GM06990 (cell line): ENCODE results near the gene NF1.
A peak's percentile ranks its signal among the peaks of the same experiment; 100 is the strongest.

Experiments used
- DNase-seq: peaks from one replicate; pipeline ENCODE4 v3.0.0-alpha.2; 2011; ENCODE audit not compliant: insufficient read length; ENCODE audit errors: extremely low read depth
- H3K27me3 ChIP-seq: replicated peaks from 2 replicates; pipeline ENCODE4 v1.6.0; 2011; ENCODE audit warnings: low read length; ENCODE audit not compliant: control insufficient read depth, insufficient read depth
- H3K36me3 ChIP-seq: 2 replicates; pipeline ENCODE4 v1.5.1; 2011; ENCODE audit warnings: low read length; ENCODE audit not compliant: control insufficient read depth, insufficient read depth
- H3K4me3 ChIP-seq: replicated peaks from 2 replicates; pipeline ENCODE4 v1.5.1; 2011; ENCODE audit warnings: low read depth, mild to moderate bottlenecking, control low read depth, low read length
- TF ChIP-seq, protein P1 (sequence below): IDR thresholded peaks from 2 replicates; pipeline ENCODE4 v1.5.1; 2011; ENCODE audit warnings: low read length, control low read depth, mild to moderate bottlenecking, inconsistent platforms; ENCODE audit not compliant: insufficient read depth, poor library complexity, severe bottlenecking

The NF1 gene

DNA sequence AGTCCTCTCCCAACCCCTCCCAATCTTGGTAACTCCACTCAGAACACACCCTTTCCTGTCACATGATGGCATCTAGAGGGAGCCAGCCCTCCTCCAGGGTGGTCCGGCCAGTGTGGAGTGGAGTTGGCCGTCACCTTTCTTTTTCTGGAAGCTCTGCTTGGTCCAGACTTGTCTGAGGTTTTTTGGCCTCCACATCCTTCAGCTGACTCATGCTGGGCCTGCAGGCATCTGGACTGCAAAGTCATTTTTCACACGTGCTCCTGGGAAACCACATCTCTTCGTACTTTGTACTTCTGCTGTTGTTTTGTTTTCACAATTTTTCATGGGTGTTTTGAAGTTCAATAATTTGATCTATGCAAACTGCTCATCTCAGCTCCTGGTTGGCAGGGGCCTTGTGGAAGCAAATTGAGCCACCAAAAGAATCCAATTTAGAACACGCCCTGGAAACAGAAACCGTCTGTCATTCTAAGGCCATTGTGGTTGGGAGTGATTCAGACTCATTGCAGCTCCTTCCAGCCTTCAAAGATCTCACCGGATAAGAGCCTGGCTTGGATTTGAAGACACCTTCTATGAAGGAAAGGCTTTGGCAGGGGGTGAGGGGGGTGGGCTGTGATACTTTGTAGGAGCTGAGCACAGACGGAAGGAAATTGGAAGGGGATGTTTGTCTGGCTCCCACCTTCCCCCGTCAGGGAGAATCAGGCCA is 42.4 kb upstream of the NF1 start:
- TF ChIP-seq, protein P1, sequence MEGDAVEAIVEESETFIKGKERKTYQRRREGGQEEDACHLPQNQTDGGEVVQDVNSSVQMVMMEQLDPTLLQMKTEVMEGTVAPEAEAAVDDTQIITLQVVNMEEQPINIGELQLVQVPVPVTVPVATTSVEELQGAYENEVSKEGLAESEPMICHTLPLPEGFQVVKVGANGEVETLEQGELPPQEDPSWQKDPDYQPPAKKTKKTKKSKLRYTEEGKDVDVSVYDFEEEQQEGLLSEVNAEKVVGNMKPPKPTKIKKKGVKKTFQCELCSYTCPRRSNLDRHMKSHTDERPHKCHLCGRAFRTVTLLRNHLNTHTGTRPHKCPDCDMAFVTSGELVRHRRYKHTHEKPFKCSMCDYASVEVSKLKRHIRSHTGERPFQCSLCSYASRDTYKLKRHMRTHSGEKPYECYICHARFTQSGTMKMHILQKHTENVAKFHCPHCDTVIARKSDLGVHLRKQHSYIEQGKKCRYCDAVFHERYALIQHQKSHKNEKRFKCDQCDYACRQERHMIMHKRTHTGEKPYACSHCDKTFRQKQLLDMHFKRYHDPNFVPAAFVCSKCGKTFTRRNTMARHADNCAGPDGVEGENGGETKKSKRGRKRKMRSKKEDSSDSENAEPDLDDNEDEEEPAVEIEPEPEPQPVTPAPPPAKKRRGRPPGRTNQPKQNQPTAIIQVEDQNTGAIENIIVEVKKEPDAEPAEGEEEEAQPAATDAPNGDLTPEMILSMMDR, result no peak
- no peak overlapping the region for H3K4me3 ChIP-seq
- no peak for DNase-seq
- H3K36me3 ChIP-seq, result no peaks in the 10 kb centered on the region
- no peaks in the 10 kb centered on the region for H3K27me3 ChIP-seq

DNA sequence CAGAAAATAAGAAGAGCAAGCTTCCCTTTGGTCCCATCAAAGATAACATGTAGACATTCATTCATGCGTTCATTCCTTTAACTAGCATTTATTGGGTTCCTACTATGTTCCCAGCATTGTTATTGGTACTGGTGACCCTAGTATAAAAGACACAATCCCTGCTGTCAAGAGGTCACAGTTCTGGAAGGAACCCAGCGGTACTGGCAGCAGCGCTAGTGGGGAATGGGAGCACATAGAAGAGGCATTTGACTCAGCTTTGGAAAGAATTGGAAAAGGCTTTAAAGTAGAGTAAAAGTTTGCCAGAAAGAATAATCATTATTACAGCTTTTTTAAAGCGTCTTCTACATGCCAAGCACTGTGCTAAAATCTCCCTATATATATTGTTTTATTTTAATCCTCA is 41.7 kb upstream of the NF1 start:
- TF ChIP-seq, protein P1, result no peak
- Histone ChIP-seq H3K27me3 (no peaks in the 10 kb centered on the region), H3K36me3 (no peaks in the 10 kb centered on the region), H3K4me3 (no peak overlapping the region)
- no peak for DNase-seq

DNA sequence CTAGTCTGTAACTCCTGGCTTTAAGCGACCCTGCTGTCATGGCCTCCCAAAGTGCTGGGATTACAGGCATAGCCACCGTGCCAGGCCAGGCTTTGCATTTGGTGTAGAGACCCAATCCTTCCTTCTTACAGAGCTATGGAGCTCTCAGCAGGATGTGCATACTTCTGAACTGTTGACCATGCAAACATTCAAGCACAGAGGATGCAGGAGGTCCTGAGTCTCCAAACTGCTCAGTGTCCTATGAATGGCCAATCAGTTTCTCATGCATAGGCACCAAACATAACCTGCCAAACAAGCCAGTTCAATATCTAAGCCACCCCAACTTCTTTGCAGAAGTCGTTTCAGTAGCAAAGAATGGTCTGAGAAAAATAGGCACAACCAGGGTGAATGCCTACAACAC is 40.0 kb upstream of the NF1 start:
- TF ChIP-seq, protein P1, result no peak
- no peak for DNase-seq
- H3K4me3 ChIP-seq, result no peak overlapping the region

DNA sequence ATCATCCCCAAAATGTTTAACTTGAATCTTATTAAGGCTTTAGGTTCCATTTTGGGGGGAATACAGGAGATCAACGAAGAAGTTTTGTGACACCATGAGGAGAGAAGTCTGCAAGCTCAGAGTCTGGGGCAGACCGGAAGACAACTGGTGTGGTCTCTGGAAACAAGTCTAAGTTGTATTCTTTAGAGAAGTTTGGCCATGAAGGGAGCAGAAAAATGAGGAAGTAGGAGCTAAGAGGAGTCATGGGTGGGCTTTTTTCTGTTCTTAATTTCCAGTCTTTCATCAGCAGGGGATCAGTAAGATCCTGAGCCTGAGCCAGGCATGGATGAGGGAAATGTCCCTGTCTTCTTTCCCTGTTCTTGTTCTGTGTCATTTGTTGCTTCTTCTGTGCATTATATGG is 35.8 kb upstream of the NF1 start:
- no peak for DNase-seq
- no peaks in the 10 kb centered on the region for H3K27me3 ChIP-seq
- TF ChIP-seq, protein P1, result no peak
- no peak overlapping the region for H3K4me3 ChIP-seq
- H3K36me3 ChIP-seq, result no peaks in the 10 kb centered on the region

More for the DNA sequence above, 40.0 kb upstream of the NF1 start:
- Histone ChIP-seq H3K27me3 (no peaks in the 10 kb centered on the region), H3K36me3 (no peaks in the 10 kb centered on the region)

DNA sequence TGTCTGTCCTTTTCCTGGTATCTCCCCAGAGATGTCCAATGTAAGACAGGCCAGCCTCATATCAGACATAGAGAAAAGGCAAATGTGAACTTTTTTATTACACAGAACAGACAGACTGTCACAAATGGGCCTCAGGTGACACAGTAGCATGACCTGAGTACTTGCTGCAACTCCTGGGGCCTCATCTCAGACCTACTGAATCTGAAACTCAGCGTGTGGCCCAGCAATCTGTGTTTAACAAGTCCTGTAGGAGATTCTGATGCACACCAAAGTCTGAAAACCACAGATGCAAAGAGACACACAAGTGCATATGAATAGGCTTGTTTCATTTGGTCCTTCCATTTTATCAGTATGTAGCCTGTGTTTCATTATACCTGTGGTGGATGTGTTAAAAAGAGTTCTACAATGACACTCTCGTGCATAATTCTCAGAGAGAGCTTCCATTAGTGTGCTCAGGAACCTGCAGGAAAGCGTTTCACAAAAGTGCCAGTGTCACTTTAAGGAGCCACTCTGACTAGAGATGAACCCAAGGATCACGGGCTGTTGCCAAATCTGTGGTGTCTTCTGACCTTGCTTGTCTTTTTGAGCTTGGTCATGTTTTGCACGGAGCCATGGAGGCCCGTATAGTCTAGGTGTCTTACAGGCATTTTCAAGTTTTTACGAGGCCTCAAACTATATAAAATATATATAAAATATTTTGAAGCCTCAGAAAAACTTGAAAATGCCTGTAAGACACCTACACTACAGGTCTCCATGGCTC is 33.8 kb upstream of the NF1 start:
- DNase-seq, result peak; percentile 13

More for the DNA sequence above, 33.8 kb upstream of the NF1 start:
- Histone ChIP-seq H3K36me3 (no peaks in the 10 kb centered on the region), H3K4me3 (no peak overlapping the region), H3K27me3 (no peaks in the 10 kb centered on the region)
- TF ChIP-seq, protein P1, result no peak
